Measurements from ENCODE around the gene EPHA8.

The EPHA8 gene

DNA sequence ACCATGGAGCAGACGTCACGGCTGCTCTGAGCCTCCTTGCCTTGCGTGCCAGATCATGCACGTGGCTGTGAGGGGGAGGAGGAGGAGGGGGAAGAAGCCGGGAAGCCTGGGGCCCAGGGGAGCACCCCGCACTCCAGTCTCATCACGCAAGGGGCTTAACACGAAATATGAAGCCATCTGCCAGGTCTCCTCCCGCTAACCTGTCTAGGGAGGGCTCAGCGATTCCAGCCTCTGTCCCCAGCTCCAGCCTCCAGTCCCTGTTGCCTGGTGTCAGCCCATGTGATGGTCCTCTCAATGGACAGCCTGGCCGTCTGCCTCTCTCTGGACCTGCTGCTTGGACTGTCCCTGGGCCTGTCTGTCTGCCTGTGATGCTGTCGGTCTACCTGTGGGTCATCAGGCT, 50.7 kb downstream of the EPHA8 start:
- H4K20me1 ChIP-seq (ENCODE audit: insufficient read depth, low read length), result no peaks in the 10 kb centered on the region
- H3K27ac ChIP-seq (ENCODE audit: low read length), result no peak overlapping the region
- no peaks in the 10 kb centered on the region for H3K9me3 ChIP-seq (replicated peaks; ENCODE audit: insufficient read depth, low read length)
- H3F3A ChIP-seq (ENCODE audit: insufficient read depth, low read length), result no peaks in the 10 kb centered on the region
- H2AFZ ChIP-seq (ENCODE audit: low read length), result no peak overlapping the region
- H3K9me2 ChIP-seq (replicated peaks; ENCODE audit: insufficient read depth, low read length), result no peaks in the 10 kb centered on the region
- no peak overlapping the region for H3K9ac ChIP-seq (ENCODE audit: low read length)
- no peak for TF ChIP-seq EZH2 (optimal IDR thresholded peaks at IDR 0.05; ENCODE audit: low read depth, low read length)
- TF ChIP-seq, protein P1, sequence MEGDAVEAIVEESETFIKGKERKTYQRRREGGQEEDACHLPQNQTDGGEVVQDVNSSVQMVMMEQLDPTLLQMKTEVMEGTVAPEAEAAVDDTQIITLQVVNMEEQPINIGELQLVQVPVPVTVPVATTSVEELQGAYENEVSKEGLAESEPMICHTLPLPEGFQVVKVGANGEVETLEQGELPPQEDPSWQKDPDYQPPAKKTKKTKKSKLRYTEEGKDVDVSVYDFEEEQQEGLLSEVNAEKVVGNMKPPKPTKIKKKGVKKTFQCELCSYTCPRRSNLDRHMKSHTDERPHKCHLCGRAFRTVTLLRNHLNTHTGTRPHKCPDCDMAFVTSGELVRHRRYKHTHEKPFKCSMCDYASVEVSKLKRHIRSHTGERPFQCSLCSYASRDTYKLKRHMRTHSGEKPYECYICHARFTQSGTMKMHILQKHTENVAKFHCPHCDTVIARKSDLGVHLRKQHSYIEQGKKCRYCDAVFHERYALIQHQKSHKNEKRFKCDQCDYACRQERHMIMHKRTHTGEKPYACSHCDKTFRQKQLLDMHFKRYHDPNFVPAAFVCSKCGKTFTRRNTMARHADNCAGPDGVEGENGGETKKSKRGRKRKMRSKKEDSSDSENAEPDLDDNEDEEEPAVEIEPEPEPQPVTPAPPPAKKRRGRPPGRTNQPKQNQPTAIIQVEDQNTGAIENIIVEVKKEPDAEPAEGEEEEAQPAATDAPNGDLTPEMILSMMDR (IDR thresholded peaks at IDR 0.05; ENCODE audit: low read length), result no peak
- no peak for TF ChIP-seq EZH2phosphoT487 (IDR thresholded peaks at IDR 0.05; ENCODE audit: low read length)
- DNase-seq, result no peak
- no peak overlapping the region for H3K4me2 ChIP-seq (ENCODE audit: low read depth, low read length)
- peaks cover 92% of the 10 kb centered on the region for H3K27me3 ChIP-seq (replicated peaks; ENCODE audit: insufficient read depth, low read length)
- no peak overlapping the region for H3K4me3 ChIP-seq (ENCODE audit: low read length)
- H3K4me1 ChIP-seq (ENCODE audit: low read length), result no peaks in the 10 kb centered on the region
- H3K79me2 ChIP-seq (ENCODE audit: low read length), result no peaks in the 10 kb centered on the region
- no peaks in the 10 kb centered on the region for H3K36me3 ChIP-seq (replicated peaks; ENCODE audit: insufficient read depth, low read length)

DNA sequence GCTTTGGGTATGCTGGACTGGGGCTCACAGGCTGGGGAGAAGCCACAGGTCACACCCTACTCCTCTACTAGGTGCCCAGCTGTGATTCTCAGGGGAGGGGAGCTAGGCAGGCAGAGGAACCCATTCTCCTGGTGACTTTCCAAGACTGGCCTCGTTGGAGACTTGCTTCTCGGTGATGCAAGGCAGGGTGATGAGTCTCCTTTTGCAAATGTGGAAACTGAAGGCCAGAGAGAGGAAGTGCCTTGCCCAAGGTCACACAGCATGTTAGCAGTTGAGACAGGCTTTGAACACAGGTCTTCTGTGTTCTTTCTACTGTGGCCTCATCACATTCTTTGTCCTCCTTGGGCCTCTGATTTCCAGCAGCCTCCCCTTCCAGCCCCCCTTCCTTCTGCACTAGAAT, 52.6 kb downstream of the EPHA8 start:
- no peaks in the 10 kb centered on the region for H3K9me3 ChIP-seq (replicated peaks; ENCODE audit: insufficient read depth, low read length)
- H3K4me1 ChIP-seq (ENCODE audit: low read length), result no peaks in the 10 kb centered on the region
- no peaks in the 10 kb centered on the region for H3K9me2 ChIP-seq (replicated peaks; ENCODE audit: insufficient read depth, low read length)
- H2AFZ ChIP-seq (ENCODE audit: low read length), result no peak overlapping the region
- H3F3A ChIP-seq (ENCODE audit: insufficient read depth, low read length), result no peaks in the 10 kb centered on the region
- no peak overlapping the region for H3K27ac ChIP-seq (ENCODE audit: low read length)
- H3K4me2 ChIP-seq (ENCODE audit: low read depth, low read length), result no peak overlapping the region
- H3K79me2 ChIP-seq (ENCODE audit: low read length), result no peaks in the 10 kb centered on the region
- no peak overlapping the region for H3K4me3 ChIP-seq (ENCODE audit: low read length)
- peaks cover 91% of the 10 kb centered on the region for H3K27me3 ChIP-seq (replicated peaks; ENCODE audit: insufficient read depth, low read length)
- no peak overlapping the region for H3K9ac ChIP-seq (ENCODE audit: low read length)
- no peaks in the 10 kb centered on the region for H4K20me1 ChIP-seq (ENCODE audit: insufficient read depth, low read length)
- TF ChIP-seq EZH2phosphoT487 (IDR thresholded peaks at IDR 0.05; ENCODE audit: low read length) (no peak), EZH2 (optimal IDR thresholded peaks at IDR 0.05; ENCODE audit: low read depth, low read length) (no peak)
- TF ChIP-seq, protein P1 (IDR thresholded peaks at IDR 0.05; ENCODE audit: low read length), result no peak
- DNase-seq, result no peak
- no peaks in the 10 kb centered on the region for H3K36me3 ChIP-seq (replicated peaks; ENCODE audit: insufficient read depth, low read length)

DNA sequence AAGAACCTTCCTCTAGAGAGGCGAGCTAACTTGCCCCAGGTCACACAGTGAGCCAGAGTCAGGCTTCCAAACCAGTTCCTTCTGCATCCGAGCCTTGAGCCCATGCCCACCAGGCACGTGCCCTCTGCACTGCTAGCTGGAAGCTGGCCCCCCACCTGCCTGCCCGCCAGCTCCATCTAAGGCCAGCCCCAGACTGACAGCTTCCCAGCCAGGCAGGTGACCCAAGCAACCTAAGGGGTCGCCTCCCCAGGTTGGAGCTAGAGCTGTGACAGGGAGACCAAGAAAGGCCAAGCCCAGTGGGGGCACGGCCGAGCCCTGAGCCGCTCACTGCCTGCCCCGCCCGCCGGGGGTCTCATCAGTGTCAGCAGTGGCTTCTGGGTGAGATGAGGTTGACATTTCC, 53.3 kb downstream of the EPHA8 start:
- Histone ChIP-seq H3K79me2 (ENCODE audit: low read length) (no peaks in the 10 kb centered on the region), H3K27me3 (replicated peaks; ENCODE audit: insufficient read depth, low read length) (peaks cover 93% of the 10 kb centered on the region), H3K9me3 (replicated peaks; ENCODE audit: insufficient read depth, low read length) (no peaks in the 10 kb centered on the region), H3K4me2 (ENCODE audit: low read depth, low read length) (no peak overlapping the region), H3K27ac (ENCODE audit: low read length) (no peak overlapping the region), H3K36me3 (replicated peaks; ENCODE audit: insufficient read depth, low read length) (no peaks in the 10 kb centered on the region), H3K9me2 (replicated peaks; ENCODE audit: insufficient read depth, low read length) (no peaks in the 10 kb centered on the region), H3F3A (ENCODE audit: insufficient read depth, low read length) (no peaks in the 10 kb centered on the region), H2AFZ (ENCODE audit: low read length) (no peak overlapping the region), H3K9ac (ENCODE audit: low read length) (no peak overlapping the region), H3K4me1 (ENCODE audit: low read length) (no peaks in the 10 kb centered on the region), H3K4me3 (ENCODE audit: low read length) (no peak overlapping the region), H4K20me1 (ENCODE audit: insufficient read depth, low read length) (no peaks in the 10 kb centered on the region)
- no peak for DNase-seq
- no peak for TF ChIP-seq EZH2phosphoT487 (IDR thresholded peaks at IDR 0.05; ENCODE audit: low read length)
- TF ChIP-seq, protein P1 (IDR thresholded peaks at IDR 0.05; ENCODE audit: low read length), result no peak
- TF ChIP-seq EZH2 (optimal IDR thresholded peaks at IDR 0.05; ENCODE audit: low read depth, low read length), result no peak

All from MM.1S (cell line).